Right atrium auricular region (tissue), 2 donors: ENCODE data around the gene GOLGB1. TPM values are rescaled to one million over a fixed set of nuclear protein-coding genes. Genes with fewer than 3 reads are reported as not detected.

ENCODE experiments used
- DNase-seq: peaks from one replicate; pipeline ENCODE4 v3.0.0-alpha.2; 2019; ENCODE audit warnings: low spot score
- H3K27ac ChIP-seq, 2 donors: fragments of 200-600 bp; sonication (generic); 1 replicate in 1 of 2; 2 replicates in 1 of 2; pipeline ENCODE4 v1.5.1; 2016 to 2019
- H3K27me3 ChIP-seq, 2 donors: fragments of 200-600 bp; sonication (generic); one replicate each; pipeline versions ENCODE4 v1.5.1 to v1.6.0; 2017 to 2019
- H3K36me3 ChIP-seq: fragments of 200-600 bp; sonication (generic); one replicate; pipeline ENCODE4 v1.5.1; 2016
- H3K4me1 ChIP-seq, 2 donors: fragments of 200-600 bp; sonication (generic); one replicate each; pipeline versions ENCODE4 v1.5.1 to v1.6.0; 2017 to 2019
- H3K4me3 ChIP-seq, 2 donors: fragments of 200-600 bp; sonication (generic); 1 replicate in 1 of 2; 2 replicates in 1 of 2; pipeline ENCODE4 v1.5.1; 2017 to 2019; ENCODE audit warnings: mild to moderate bottlenecking in 1 of 2, moderate library complexity in 1 of 2
- H3K9me3 ChIP-seq, 2 donors: fragments of 200-600 bp; sonication (generic); one replicate each; pipeline ENCODE4 v1.5.1; 2019
- CTCF ChIP-seq, 2 donors: fragments of 200-600 bp; sonication (generic); IDR thresholded peaks; one replicate each; pipeline ENCODE4 v1.5.1; 2019; ENCODE audit warnings: antibody characterized with exemption in 2 of 2
- total RNA-seq, 2 donors: library from RNA; depleted of rRNA; stranded (reverse); fragments of >200 nt; gene quantifications; one replicate each; pipeline ENCODE4 v1.1.0, GENCODE V29; 2016

Gene GOLGB1
- total RNA-seq, 2 donors from 2014 or later, result 44.1 to 49.6 TPM

GRCh38 chr3:121737644-121738043 is 11.9 kb downstream of the GOLGB1 start:
- Histone ChIP-seq H3K27ac (no peak overlapping the region), H3K4me3 (no peak overlapping the region), H3K9me3 (no peaks in the 10 kb centered on the region), H3K36me3 (no peaks in the 10 kb centered on the region), H3K27me3 (no peaks in the 10 kb centered on the region), H3K4me1 (peaks cover 0 to 24% of the 10 kb centered on the region in 2 donors)
- TF ChIP-seq CTCF (IDR thresholded peaks at IDR 0.05), result no peak
- no peak for DNase-seq

- DNase-seq, result no peak
- Histone ChIP-seq H3K36me3 (no peaks in the 10 kb centered on the region), H3K4me1 (peaks cover 0 to 28% of the 10 kb centered on the region in 2 donors), H3K4me3 (no peak overlapping the region), H3K27me3 (no peaks in the 10 kb centered on the region), H3K9me3 (no peaks in the 10 kb centered on the region), H3K27ac (no peak overlapping the region)
- no peak for TF ChIP-seq CTCF (IDR thresholded peaks at IDR 0.05)
Measured at GRCh38 chr3:121736112-121736511, 13.4 kb downstream of the GOLGB1 start.

GRCh38 chr3:121735047-121735696 is 14.4 kb downstream of the GOLGB1 start:
- Histone ChIP-seq H3K27me3 (no peaks in the 10 kb centered on the region), H3K4me1 (peaks cover 0 to 38% of the 10 kb centered on the region in 2 donors), H3K4me3 (no peak overlapping the region), H3K36me3 (no peaks in the 10 kb centered on the region), H3K27ac (no peak overlapping the region), H3K9me3 (no peaks in the 10 kb centered on the region)
- no peak for DNase-seq
- TF ChIP-seq CTCF (IDR thresholded peaks at IDR 0.05), result no peak

- H3K36me3 ChIP-seq, result peaks cover 20% of the 10 kb centered on the region
- no peaks in the 10 kb centered on the region for H3K9me3 ChIP-seq
- no peak for TF ChIP-seq CTCF (IDR thresholded peaks at IDR 0.05)
- no peak overlapping the region for H3K4me3 ChIP-seq
- no peaks in the 10 kb centered on the region for H3K27me3 ChIP-seq
- H3K4me1 ChIP-seq, result peaks cover 0 to 25% of the 10 kb centered on the region in 2 donors
- H3K27ac ChIP-seq, result peak overlapping the region in 1 of 2 donors; percentile 43
- no peak for DNase-seq
Measured at GRCh38 chr3:121730940-121731687, 18.4 kb downstream of the GOLGB1 start.

- Histone ChIP-seq H3K36me3 (peaks cover 76% of the 10 kb centered on the region), H3K27me3 (no peaks in the 10 kb centered on the region), H3K27ac (no peak overlapping the region), H3K4me1 (no peaks in the 10 kb centered on the region), H3K4me3 (no peak overlapping the region), H3K9me3 (no peaks in the 10 kb centered on the region)
- no peak for TF ChIP-seq CTCF (IDR thresholded peaks at IDR 0.05)
- DNase-seq, result no peak
Measured at GRCh38 chr3:121724130-121724529, 25.4 kb downstream of the GOLGB1 start.
